Astrocyte (in vitro differentiated cells and primary cell): ENCODE results near the gene CRELD1. TPM values are rescaled to one million over a fixed set of nuclear protein-coding genes. Genes with fewer than 3 reads are reported as not detected.
A peak's percentile ranks its signal among the peaks of the same experiment; 100 is the strongest.

ENCODE experiments used
- DNase-seq: peaks from one replicate; pipeline ENCODE4 v3.0.0-alpha.2; 2010; ENCODE audit warnings: low read depth
- FAIRE-seq: peaks from 2 replicates; lab custom pipeline; 2011; peaks lifted over from hg19 to GRCh38; lab: Jason Lieb, UNC
- H2AFZ ChIP-seq: 2 replicates; pipeline ENCODE4 v1.6.0; 2012; ENCODE audit warnings: low read depth, low read length, inconsistent platforms
- H3K27ac ChIP-seq: 2 replicates; pipeline ENCODE4 v1.5.1; 2011; ENCODE audit warnings: low read depth, low read length, inconsistent platforms
- H3K27me3 ChIP-seq: 2 replicates; pipeline ENCODE4 v1.6.0; 2011; ENCODE audit warnings: low read length, inconsistent platforms; ENCODE audit not compliant: insufficient read depth
- H3K36me3 ChIP-seq: 2 replicates; pipeline ENCODE4 v1.5.1; 2011; ENCODE audit warnings: low read length, inconsistent platforms; ENCODE audit not compliant: insufficient read depth
- H3K4me1 ChIP-seq: 2 replicates; pipeline ENCODE4 v1.5.1; 2011; ENCODE audit warnings: low read length, inconsistent platforms; ENCODE audit not compliant: insufficient read depth
- H3K4me2 ChIP-seq: 2 replicates; pipeline ENCODE4 v1.6.0; 2012; ENCODE audit warnings: low read length, inconsistent platforms
- H3K4me3 ChIP-seq: 2 replicates; pipeline ENCODE4 v1.5.1; 2011; ENCODE audit warnings: low read depth, mild to moderate bottlenecking, low read length, inconsistent platforms; ENCODE audit not compliant: insufficient read depth
- H3K79me2 ChIP-seq: 2 replicates; pipeline ENCODE4 v1.6.0; 2012; ENCODE audit warnings: mild to moderate bottlenecking, low read length, inconsistent platforms; ENCODE audit not compliant: insufficient read depth
- H3K9ac ChIP-seq: 2 replicates; pipeline ENCODE4 v1.6.0; 2012; ENCODE audit warnings: mild to moderate bottlenecking, low read length, inconsistent platforms
- H3K9me3 ChIP-seq: 2 replicates; pipeline ENCODE4 v1.5.1; 2012; ENCODE audit warnings: low read depth, mild to moderate bottlenecking, low read length, inconsistent platforms; ENCODE audit not compliant: insufficient read depth
- H4K20me1 ChIP-seq: 2 replicates; pipeline ENCODE4 v1.6.0; 2012; ENCODE audit warnings: low read length, inconsistent platforms; ENCODE audit not compliant: insufficient read depth
- H3K27ac Mint-ChIP-seq: one replicate; pipeline ENCODE4 v1.8.0; 2021; ENCODE audit warnings: mild to moderate bottlenecking, mixed read lengths; ENCODE audit not compliant: unreplicated experiment
- H3K27me3 Mint-ChIP-seq: one replicate; pipeline ENCODE4 v1.8.0; 2021; ENCODE audit warnings: low read depth, mixed read lengths; ENCODE audit not compliant: unreplicated experiment
- H3K36me3 Mint-ChIP-seq: one replicate; pipeline ENCODE4 v1.8.0; 2021; ENCODE audit warnings: low read depth, mixed read lengths; ENCODE audit not compliant: unreplicated experiment
- H3K4me1 Mint-ChIP-seq: one replicate; pipeline ENCODE4 v1.8.0; 2021; ENCODE audit warnings: low read depth, mixed read lengths; ENCODE audit not compliant: unreplicated experiment
- H3K4me3 Mint-ChIP-seq: one replicate; pipeline ENCODE4 v1.8.0; 2021; ENCODE audit warnings: mild to moderate bottlenecking, moderate library complexity, mixed read lengths; ENCODE audit not compliant: unreplicated experiment
- H3K9me3 Mint-ChIP-seq: one replicate; pipeline ENCODE4 v1.8.0; 2021; ENCODE audit warnings: mild to moderate bottlenecking, mixed read lengths; ENCODE audit not compliant: unreplicated experiment
- CTCF ChIP-seq: IDR thresholded peaks from 2 replicates; pipeline ENCODE4 v1.5.1; 2011; ENCODE audit warnings: low read depth, mild to moderate bottlenecking, inconsistent platforms, low read length, moderate library complexity; ENCODE audit not compliant: insufficient read depth
- EZH2 ChIP-seq: IDR thresholded peaks from 2 replicates; pipeline ENCODE4 v1.6.1; 2012; ENCODE audit warnings: mild to moderate bottlenecking, low read length, inconsistent platforms; ENCODE audit not compliant: insufficient read depth
- total RNA-seq: library from RNA; stranded (reverse); gene quantifications from 2 replicates; pipeline ENCODE4 v1.2.1, GENCODE V29; 2021

Gene CRELD1
- total RNA-seq, 1 donor from 2014 or later: 18.8 TPM

GRCh38 chr3:9916734-9917680 is 16.6 kb upstream of the CRELD1 start, which contains the start of gene IL17RC:
Gene IL17RC (plus strand): TSS chr3:9917098. CDS start chr3:9917316, 218 bp downstream.
- H4K20me1 ChIP-seq: no peaks in the 10 kb centered on the region
- H3K9me3 ChIP-seq: no peaks in the 10 kb centered on the region
- peak within 1 kb of the TSS; percentile 57 for H3K4me3 ChIP-seq
- no peaks in the 10 kb centered on the region for H3K79me2 ChIP-seq
- peaks cover 7% of the 10 kb centered on the region for H3K9me3 Mint-ChIP-seq
- peak within 1 kb of the TSS; percentile 70 for H3K9ac ChIP-seq
- H3K4me2 ChIP-seq: peak within 1 kb of the TSS; percentile 92
- no peak for TF ChIP-seq EZH2
- TF ChIP-seq CTCF: no peak
- H3K27ac ChIP-seq: peak within 1 kb of the TSS; percentile 59
- peaks cover 29% of the 10 kb centered on the region for H3K4me1 ChIP-seq
- no peaks in the 10 kb centered on the region for H3K27me3 ChIP-seq
- FAIRE-seq (no peak), DNase-seq (peak; percentile 75)
- H3K4me3 Mint-ChIP-seq: peak within 1 kb of the TSS; percentile 83
- H3K27me3 Mint-ChIP-seq: no peaks in the 10 kb centered on the region
- H3K4me1 Mint-ChIP-seq: peaks cover 5% of the 10 kb centered on the region
- H3K36me3 Mint-ChIP-seq: peaks cover 5% of the 10 kb centered on the region
- H2AFZ ChIP-seq: peak within 1 kb of the TSS; percentile 92
- H3K36me3 ChIP-seq: no peaks in the 10 kb centered on the region
- H3K27ac Mint-ChIP-seq: peak within 1 kb of the TSS; percentile 53

GRCh38 chr3:9917820-9918219 is 15.8 kb upstream of the CRELD1 start:
- Histone ChIP-seq H4K20me1 (no peaks in the 10 kb centered on the region), H3K4me1 (peaks cover 23% of the 10 kb centered on the region), H3K4me3 (no peak overlapping the region), H3K4me2 (peak overlapping the region; percentile 83), H3K27me3 (no peaks in the 10 kb centered on the region), H2AFZ (no peak overlapping the region), H3K27ac (no peak overlapping the region), H3K36me3 (no peaks in the 10 kb centered on the region), H3K79me2 (no peaks in the 10 kb centered on the region), H3K9me3 (no peaks in the 10 kb centered on the region), H3K9ac (peak overlapping the region; percentile 64)
- H3K4me3 Mint-ChIP-seq: peak overlapping the region; percentile 70
- H3K27ac Mint-ChIP-seq: no peak overlapping the region
- H3K4me1 Mint-ChIP-seq: peaks cover 5% of the 10 kb centered on the region
- DNase-seq: no peak
- TF ChIP-seq CTCF: no peak
- TF ChIP-seq EZH2: no peak
- H3K27me3 Mint-ChIP-seq: no peaks in the 10 kb centered on the region
- no peak for FAIRE-seq
- no peaks in the 10 kb centered on the region for H3K36me3 Mint-ChIP-seq
- H3K9me3 Mint-ChIP-seq: no peaks in the 10 kb centered on the region
